ENCODE measurements around the gene DRD4. TPM values are rescaled to one million over a fixed set of nuclear protein-coding genes. Genes with fewer than 3 reads are reported as not detected.
A peak's percentile ranks its signal among the peaks of the same experiment; 100 is the strongest.

DRD4 gene
- polyA plus RNA-seq, 10 donors, result 0.23 to 0.90 (median 0.73) TPM

DNA sequence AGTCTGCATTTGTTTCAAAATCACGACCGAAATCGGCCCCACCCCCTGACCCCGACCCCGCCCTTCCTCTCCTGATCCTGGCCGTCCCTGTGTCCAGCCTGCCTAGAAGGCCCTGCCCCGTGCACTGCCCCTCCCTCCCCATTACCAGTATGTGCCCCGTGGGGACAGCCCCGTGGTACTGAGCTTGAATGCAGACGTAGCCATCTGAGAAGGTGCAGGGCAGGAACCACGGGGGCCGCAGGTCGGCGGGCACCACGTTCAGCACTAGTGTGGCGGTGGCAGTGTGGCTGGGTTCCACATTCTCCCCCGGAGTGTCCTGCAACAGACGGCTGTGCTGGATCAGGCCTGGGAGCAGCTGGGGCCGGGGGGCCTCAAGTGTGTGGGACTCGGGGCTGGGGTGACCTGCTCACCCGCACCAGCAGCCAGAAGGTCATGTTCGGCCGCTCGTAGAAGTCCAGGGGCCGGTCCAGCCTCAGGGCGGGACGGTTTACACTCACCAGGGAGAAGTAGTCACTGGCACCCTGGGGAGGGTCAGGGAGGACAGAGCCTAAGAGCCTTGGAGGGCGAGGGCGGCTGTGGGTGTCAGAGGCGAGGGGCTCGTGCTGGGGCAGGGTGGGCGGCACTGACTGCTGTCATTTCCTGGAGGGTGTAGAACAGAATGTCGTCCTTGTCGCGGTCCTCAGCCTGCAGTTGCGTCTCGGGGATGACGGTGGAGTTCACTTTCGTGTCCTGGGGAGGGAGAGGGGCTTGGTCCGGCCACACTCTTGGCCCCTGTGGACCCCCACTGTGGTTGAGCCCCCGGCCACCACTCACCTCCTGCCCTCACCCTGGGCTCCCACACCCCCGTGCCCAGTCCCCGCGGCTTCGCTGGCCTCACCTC, 15.9 kb upstream of the DRD4 start:
- peak in 1 of 3 donors; percentile 9 for DNase-seq

DNA sequence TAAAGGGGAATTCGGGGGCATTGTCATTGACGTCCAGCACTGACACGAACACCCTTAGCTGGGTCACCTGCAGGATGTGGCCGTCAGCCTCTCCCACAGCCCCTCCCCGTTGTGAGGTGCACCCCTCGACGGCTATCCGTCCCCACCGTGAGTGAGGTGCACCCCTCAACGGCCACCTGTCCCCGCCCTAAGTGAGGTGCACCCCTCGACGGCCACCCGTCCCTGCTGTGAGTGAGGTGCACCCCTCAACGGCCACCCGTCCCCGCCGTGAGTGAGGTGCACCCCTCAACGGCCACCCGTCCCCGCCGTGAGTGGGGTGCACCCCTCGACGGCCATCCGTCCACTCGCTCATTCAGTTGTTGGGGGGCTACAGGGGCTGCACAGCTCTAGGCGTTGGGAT, 15.2 kb upstream of the DRD4 start:
- no peak for DNase-seq

DNA sequence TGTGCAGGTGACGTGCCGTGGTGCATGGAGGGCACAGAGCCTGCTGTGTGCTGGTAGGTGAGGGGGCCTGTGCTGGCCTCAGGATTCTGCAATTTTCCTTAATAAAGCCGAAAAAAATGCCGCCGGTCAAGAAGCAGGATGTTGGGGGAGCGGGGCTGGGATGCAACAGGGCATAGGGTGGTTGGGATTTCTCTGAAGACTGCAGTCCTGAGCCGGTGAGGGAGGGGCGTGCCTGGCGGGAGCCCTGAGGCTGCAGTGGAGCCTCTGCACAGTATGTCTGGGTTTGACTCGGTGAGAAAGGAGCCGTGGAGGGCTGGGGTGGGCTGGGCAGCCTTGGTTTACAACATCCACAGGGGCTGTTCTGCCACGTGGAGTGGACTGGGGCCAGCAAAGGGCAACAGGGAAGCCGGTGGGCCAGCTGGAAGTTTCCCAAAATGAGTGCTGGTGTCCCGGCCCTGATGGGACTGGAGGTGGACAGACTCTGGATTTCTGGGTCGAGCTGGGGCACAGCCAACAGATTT, 13.7 kb upstream of the DRD4 start:
- DNase-seq, result peak in 1 of 3 donors; percentile 5

DNA sequence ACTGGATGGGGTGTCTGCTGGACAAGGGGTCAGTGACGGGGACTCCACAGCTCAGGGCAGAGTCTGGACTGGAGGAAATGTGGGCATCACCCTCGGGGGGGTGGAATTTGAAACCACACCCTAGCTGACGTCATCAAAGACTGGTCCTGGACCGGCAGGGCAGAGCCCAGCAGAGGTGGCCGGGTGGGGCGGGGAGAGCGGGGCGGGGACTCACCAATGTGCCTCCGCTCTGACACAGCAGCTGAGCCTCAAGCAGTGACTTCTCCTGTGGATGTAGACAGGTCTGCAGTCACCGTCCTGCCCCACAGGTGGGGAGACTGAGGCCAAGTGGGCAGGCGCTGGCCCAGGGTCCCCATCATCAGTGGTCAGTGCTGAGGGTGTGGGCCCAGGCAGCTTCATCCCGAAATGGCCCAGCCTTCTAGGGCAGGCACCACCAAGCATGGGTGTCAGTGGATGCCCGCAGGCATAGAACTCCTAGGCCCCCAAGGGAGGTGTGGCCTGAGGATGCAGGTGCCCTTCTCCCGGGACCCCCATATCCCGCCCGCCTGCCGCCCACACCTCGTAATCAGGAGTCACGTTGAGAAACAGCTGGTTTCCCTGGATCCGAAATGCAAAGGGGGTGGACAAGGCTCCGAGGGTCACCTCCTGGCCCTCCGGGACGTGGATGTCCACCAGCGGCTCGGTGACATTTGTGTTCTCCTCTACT, 12.9 kb upstream of the DRD4 start:
- no peak for DNase-seq

DNA sequence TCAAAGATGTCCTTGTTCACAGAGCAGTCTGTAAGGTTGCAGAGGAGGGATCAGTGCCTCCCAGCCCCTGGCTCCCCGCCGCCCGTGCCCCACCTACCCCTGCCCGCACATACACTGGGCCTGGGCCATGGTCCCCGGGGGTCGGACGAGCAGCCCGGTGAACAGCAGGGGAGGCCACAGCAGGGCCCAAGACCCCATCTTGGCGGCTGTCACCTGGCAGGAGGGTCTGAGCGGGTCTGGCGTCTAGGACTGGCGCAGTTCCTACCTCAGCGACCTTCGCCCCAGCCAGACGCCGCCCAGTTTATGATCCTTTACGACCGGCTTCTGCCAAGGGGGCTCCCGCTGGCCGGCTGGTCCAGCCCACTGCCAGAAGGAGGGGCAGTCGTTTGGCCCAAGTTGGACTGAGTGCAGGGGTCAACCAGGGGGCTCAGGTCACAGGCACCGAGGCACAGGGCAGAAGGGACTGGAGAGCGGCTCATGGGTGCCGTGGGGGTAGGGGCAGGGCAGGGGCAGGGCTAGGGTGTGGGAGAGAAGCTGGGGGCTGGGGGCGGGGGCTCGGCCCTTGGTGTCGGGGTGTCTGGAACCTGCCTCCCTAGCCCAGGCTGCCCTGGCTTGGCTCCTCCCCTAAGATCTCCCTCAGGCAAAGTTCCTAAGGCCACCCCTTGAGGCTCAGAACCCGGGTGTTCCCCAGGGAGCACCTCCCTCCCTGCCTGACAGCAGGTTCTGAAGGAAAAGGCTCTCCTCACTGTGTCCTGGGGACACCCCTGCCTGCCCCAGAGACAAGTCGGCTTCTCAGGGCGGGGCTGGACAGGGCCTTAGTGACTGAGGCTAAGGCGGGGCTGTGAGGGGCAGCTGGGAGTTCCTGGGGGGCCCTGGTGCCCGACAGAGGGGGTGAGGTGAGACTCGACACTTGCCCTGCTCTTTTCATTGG, 12.1 kb upstream of the DRD4 start, which contains the start of gene CDHR5:
Gene CDHR5 (minus strand): TSS at position 251 of the 931 bp plus-strand sequence. CDS start 53 bp downstream, at position 198.
- peak in 1 of 3 donors; percentile 24 for DNase-seq

DNA sequence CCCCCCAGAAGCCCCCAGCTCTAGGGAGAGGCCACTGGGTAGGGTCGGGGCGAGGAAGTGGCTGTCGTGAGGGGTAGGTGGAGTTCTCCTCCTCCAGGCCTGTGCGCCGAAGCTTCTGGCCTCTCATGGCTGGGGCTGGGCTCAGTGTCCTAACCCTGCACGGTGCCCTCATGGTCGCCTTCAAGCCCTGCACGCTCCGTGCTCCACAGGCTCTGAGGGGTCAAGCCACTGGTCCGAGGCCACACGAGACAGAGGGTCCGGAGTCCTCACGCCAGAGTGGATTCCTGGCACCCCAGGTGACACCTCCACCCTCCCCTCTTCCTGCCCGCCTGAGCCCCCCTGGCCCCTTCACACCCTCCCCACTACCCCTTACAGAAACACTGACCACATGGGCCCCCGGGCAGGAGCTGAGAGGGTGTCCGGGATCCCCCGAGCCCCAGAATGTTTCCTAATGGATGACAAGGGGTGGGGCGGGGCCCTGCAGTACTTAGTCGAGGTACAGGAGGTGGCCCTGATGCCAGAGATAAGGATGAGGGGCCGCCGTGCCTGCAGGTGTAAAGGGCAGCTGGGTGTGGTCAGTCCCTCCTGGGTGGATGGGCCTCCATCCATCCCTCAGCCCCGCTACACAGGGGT, 11.3 kb upstream of the DRD4 start:
- no peak for DNase-seq

DNA sequence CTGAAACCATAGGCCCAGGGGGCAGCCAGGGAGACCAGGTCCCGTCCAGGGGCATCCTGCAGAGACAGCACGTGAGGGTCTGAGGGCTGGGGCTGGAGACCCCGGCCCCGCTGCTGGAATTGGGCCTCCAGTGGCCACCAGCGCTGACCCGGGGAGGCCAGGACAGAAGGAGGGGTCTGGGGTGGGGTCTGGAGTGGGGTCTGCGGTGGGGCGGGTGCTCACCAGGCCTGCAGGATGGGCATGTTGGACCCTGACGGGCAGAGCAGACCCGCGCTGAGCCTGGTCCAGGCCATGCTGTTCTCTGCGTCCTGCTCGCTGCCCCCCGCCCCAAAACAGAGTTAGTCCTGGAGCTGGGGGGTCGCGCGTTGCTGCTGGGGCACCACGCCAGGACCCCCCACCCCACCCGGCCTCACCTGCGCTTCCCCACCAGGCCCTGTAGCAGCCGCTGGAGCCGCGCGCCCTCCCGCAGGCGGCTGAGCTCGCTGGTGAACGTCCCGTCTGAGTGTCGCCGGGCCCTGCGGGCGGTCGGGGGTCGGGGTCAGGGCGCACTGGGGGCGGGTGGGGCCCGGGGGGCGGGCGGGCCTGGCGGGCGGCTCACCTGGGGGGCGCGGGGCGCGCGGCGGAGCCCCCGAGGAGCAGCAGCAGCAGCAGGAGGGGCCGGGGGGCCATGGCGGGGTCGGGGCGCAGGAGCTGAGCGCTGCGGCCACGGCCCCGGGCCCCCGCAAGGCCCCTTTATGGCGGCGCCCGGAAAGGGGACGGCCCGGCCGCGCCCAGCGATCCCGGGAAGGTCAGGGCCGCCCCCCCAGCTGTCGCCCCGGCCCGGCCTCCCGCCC, 10.4 kb upstream of the DRD4 start, which contains the start of gene SCT:
Gene SCT (minus strand): TSS at position 707 of the 833 bp plus-strand sequence. CDS start 38 bp downstream, at position 669.
- DNase-seq, result peak in 1 of 3 donors; percentile 10

DNA sequence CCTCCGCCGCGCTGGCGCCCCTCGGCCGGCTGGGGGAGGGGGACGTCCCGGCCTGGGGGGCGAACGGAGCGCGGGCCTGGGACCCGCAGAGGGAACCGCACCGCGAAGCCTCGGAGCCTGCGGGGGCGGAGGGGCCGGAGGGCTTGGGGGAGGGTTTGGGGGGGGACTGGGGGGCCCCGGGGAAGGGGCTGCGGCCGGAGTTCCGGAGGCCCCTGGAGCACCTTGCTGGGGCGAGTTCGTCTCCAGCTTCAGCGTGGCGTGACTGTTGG, 9.8 kb upstream of the DRD4 start:
- DNase-seq, result no peak

DNA sequence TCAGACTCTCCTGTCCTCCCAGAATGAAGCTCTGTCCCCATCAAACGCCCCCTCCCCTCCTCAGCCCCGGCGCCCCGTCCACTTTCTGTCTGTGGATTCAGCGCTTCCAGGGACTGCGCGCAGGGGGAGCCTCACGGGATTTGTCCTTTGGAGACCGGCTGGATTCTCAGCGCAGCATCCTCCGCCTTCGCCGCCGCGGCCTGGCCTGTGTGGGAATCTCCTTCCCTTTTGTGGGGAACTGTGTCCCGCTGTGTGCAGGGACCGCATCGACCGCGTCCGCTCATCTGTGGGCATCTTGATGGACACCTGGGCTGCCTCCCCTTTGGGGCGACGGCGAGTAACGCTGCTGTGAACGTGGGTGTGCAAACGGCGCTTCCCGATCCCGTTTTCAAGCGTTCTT, 9.0 kb upstream of the DRD4 start:
- DNase-seq, result peak in 1 of 3 donors; percentile 6

DNA sequence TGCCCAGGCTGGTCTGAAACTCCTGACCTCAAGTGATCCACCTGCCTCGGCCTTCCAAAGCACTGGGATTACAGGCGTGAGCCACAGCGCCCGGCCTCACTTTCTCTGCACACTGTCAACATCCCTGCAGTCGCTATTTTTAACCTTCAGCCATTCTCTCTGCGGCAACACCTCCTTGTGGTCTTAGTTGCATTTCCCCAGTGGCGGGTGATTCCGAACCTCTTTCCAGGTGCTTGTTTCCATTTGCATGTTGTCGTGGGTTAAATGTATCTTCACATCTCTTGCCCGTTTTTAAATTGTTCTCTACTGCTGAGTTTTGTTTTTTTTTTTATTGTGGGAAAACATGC, 7.9 kb upstream of the DRD4 start:
- peak in 1 of 3 donors; percentile 22 for DNase-seq

DNA sequence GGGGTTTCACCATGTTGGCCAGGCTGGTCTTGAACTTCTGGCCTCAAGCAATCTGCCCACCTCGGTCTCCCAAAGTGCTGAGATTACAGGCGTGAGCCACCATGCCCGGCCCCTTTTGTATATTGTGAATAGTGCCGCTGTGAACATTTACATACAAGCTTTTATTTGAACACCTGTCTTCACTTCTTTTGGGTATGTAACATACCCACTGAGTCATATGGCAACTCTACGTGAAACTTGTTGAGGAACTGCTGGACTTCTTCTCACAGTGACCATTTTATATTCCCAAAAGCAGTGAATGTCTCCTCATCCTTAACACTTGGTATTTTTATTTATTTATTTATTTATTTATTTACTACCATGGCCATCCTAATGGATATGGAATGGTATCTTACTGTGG, 6.2 kb upstream of the DRD4 start:
- DNase-seq, result no peak

DNA sequence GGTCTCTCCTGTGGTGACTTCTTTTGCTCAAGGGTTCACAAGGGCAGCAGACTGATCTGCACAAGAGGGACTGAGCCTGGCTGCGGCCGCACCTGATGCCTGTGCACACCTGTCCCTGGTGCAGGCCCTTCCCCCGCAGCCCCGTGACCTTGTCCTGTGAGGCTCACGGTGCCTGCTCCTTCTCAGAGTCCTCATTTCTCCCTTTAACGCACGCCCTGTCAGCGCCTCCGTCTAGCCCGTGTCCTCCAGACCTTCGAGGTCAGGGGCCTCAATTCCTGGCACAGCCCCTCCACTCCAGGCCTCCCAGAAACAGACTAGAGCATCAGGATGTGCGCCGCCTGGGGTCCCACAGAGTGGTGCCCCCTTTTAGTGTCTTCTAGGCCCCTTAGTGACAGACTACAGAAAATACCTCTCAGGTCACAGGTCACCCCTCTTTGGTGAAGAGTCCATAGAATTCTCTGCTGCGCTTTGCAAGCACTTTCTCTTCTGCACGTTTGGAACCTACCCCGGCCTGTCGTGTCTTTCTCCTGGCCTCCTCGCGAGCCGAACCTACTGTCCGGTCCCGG, 1.0 kb upstream of the DRD4 start:
- DNase-seq, result peak in 1 of 3 donors; percentile 7

DNA sequence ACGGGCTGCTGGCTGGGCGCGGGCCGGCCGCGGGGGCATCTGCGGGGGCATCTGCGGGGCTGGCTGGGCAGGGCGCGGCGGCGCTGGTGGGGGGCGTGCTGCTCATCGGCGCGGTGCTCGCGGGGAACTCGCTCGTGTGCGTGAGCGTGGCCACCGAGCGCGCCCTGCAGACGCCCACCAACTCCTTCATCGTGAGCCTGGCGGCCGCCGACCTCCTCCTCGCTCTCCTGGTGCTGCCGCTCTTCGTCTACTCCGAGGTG, 194 bp downstream of the DRD4 start:
- no peak for DNase-seq

DNA sequence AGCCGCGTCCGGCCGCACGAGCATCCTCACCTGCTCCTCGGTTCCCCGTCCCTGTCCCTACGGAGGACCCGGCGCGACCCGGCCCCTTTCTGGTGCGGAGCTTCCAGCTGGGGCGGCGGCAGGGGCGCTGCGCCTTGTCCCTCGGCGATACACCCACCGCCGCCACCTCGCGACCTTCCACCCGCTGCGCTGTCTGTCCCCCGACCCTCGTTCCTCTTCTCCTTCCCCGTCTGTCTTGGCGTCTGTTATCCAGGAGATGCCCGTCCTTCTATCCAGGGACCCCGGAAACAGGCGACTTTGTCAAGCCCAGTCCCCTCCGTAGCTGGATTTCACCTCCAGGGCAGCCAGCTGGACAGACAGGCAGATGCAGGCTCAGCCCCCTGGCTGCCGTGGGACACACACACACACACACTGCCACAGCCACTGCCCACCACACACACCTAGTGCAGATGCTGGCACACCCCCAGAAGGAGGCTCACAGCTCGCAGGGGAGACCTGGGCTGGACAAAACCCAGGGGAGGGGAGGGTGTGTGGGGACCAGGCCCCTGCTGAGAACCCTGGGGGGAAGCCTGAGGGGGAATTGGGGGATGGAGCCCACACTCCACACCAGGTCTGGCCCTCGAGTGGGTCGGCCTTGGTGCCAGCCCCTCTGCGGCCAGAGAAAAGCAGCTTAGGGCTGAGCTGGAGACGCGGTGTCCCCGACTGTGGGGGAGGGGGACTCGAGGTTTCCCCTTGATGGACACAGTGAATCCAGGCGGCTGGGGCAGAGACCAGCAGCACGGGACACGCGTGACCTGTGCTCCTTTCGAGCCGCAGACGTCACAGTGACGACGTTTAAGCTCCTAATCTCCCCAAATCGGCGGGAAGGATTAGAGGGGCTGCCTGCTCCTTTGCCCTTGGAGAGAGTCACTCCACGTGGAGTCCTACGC, 788 bp downstream of the DRD4 start:
- DNase-seq, result peak in 1 of 3 donors; percentile 37

DNA sequence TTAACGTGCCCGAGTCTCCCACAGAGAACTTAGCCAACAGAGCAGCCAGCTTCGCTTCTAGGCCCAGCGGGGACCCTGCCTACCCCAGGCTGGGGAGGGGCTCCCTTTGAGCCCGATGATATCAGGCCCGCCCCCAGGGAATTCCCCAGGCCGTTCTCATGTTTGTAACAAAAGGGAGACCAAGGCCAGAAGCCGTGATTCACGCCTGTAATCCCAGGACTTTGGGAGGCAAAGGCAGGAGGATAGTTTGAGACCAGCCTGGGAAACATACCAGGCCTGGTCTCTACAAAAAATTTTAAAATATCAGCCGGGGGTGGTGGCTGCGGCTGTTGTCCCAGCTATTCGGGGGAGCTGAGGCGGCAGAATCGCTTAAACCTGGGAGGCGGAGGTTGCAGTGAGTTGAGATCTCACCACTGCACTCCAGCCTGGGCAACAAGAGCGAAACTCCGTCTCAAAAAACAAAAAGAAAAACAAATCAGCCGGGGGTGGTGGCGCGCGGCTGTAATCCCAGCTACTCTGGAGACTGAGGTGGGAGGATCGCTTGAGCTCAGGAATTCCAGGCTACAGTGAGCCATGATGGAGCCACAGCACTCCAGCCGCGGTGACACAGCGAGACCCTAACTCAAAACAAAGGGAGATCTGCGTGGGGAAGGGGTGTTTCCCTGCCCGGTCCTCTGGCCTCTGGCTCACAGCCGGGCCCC, 1.7 kb downstream of the DRD4 start:
- no peak for DNase-seq

DNA sequence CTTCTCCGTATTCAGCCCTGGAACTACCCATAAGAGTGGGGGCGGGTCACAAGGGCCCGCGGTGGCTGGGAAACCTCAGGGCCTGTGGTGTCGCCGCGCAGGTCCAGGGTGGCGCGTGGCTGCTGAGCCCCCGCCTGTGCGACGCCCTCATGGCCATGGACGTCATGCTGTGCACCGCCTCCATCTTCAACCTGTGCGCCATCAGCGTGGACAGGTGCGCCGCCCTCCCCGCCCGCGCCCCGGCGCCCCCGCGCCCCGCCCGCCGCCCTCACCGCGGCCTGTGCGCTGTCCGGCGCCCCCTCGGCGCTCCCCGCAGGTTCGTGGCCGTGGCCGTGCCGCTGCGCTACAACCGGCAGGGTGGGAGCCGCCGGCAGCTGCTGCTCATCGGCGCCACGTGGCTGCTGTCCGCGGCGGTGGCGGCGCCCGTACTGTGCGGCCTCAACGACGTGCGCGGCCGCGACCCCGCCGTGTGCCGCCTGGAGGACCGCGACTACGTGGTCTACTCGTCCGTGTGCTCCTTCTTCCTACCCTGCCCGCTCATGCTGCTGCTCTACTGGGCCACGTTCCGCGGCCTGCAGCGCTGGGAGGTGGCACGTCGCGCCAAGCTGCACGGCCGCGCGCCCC, 2.4 kb downstream of the DRD4 start:
- peak in 1 of 3 donors; percentile 51 for DNase-seq

DNA sequence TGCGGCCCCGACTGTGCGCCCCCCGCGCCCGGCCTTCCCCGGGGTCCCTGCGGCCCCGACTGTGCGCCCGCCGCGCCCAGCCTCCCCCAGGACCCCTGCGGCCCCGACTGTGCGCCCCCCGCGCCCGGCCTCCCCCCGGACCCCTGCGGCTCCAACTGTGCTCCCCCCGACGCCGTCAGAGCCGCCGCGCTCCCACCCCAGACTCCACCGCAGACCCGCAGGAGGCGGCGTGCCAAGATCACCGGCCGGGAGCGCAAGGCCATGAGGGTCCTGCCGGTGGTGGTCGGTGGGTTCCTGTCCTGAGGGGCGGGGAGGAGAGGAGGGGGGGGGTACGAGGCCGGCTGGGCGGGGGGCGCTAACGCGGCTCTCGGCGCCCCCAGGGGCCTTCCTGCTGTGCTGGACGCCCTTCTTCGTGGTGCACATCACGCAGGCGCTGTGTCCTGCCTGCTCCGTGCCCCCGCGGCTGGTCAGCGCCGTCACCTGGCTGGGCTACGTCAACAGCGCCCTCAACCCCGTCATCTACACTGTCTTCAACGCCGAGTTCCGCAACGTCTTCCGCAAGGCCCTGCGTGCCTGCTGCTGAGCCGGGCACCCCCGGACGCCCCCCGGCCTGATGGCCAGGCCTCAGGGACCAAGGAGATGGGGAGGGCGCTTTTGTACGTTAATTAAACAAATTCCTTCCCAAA, 3.1 kb downstream of the DRD4 start:
- DNase-seq, result no peak
